Tibial artery (tissue), 4 donors: Measurements from ENCODE around the gene PTCH1.

Experiments used
- DNase-seq, 2 donors: peaks; one replicate each; pipeline ENCODE4 v3.0.0-alpha.2; 2019
- H3K27ac ChIP-seq, 2 donors: fragments of 200-600 bp; sonication (generic) in 1 of 2; 1 replicate in 1 of 2; 2 replicates in 1 of 2; pipeline ENCODE4 v1.5.1; 2018 to 2019; ENCODE audit warnings: mild to moderate bottlenecking in 1 of 2
- H3K27me3 ChIP-seq, 2 donors: fragments of 200-600 bp; sonication (generic) in 1 of 2; one replicate each; pipeline versions ENCODE4 v1.5.1 to v1.6.0; 2016 to 2019
- H3K36me3 ChIP-seq, 3 donors: fragments of 200-600 bp; sonication (generic) in 2 of 3; one replicate each; pipeline ENCODE4 v1.5.1; 2016 to 2019; ENCODE audit warnings: mild to moderate bottlenecking in 2 of 3
- H3K4me1 ChIP-seq, 4 donors: fragments of 200-600 bp; sonication (generic) in 2 of 4; 1 replicate in 3 of 4; 2 replicates in 1 of 4; pipeline ENCODE4 v1.5.1; 2016 to 2019
- H3K4me3 ChIP-seq, 2 donors: fragments of 200-600 bp; sonication (generic) in 1 of 2; 1 replicate in 1 of 2; 2 replicates in 1 of 2; pipeline ENCODE4 v1.5.1; 2018 to 2019; ENCODE audit warnings: mild to moderate bottlenecking in 2 of 2
- H3K9me3 ChIP-seq, 3 donors: fragments of 200-600 bp; sonication (generic) in 1 of 3; one replicate each; pipeline ENCODE4 v1.5.1; 2016 to 2019
- CTCF ChIP-seq, 2 experiments: fragments of 200-600 bp in 1 of 2; fragments of 450-650 bp in 1 of 2; IDR thresholded peaks; one replicate each; pipeline ENCODE4 v1.5.1; 2017 to 2019; ENCODE audit warnings: antibody characterized with exemption in 2 of 2, mild to moderate bottlenecking in 1 of 2, moderate library complexity in 1 of 2
- intact Hi-C: fragments of 100-400 bp; cut with DNase I; formaldehyde crosslinking; loops from one replicate; pipeline ENCODE4 v1.15.0; 2023; ENCODE audit warnings: low total_unique reads

PTCH1 gene

GRCh38 chr9:95508968-95509850 is 7.6 kb downstream of the PTCH1 start:
- TF ChIP-seq CTCF (IDR thresholded peaks at IDR 0.05): no peak
- Histone ChIP-seq H3K27ac (peak overlapping the region; percentile 92 to 97), H3K27me3 (no peaks in the 10 kb centered on the region), H3K4me3 (peak overlapping the region; percentile 75 to 92), H3K9me3 (no peaks in the 10 kb centered on the region), H3K4me1 (peaks cover 0 to 26% (median 14%) of the 10 kb centered on the region in 4 donors), H3K36me3 (no peaks in the 10 kb centered on the region)
- intact Hi-C loops: no loop called here
- DNase-seq: peak; percentile 87 to 94

DNA sequence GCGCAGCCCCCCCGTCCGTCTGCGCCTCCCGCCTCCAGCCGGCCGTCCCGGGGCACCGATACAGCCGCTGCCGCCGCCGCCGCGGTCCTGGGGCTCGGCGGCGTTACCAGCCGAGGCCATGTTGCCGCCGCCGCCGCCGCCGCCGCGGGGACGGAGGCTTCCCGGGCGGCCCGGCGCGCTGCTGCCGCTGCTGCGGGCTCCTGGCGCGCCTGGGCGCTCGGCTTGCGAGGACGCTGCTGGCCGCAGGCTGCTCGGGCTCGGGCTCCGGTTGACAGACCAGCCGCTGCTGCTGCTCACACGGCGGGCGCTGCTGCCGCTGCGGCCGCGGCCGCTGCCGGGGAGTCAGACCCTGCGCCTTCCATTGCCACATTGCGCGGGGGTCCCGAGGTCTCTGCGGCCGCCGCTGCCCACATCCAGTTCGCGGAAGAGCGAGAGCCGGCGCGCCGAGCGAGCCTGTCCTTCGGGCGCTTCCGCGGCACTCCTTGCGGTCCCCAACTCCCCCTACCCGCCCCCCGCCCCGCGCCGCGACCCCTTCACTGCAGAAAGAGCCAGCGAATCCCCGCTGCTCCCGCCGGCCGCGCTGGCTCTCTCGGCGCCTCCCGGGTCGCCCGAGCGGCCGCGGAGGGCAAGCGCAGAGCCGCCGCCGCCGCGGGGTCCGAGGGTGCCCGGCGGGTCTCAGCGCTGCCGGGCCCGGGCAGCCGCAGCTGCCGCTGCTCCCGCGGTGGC is 8.4 kb downstream of the PTCH1 start:
- TF ChIP-seq CTCF (IDR thresholded peaks at IDR 0.05): no peak
- H3K27me3 ChIP-seq: no peaks in the 10 kb centered on the region
- H3K27ac ChIP-seq: peak overlapping the region; percentile 92 to 97
- intact Hi-C loops: no loop called here
- no peak for DNase-seq
- H3K36me3 ChIP-seq: no peaks in the 10 kb centered on the region
- peak overlapping the region; percentile 75 to 92 for H3K4me3 ChIP-seq
- peaks cover 0 to 29% (median 15%) of the 10 kb centered on the region in 4 donors for H3K4me1 ChIP-seq
- no peaks in the 10 kb centered on the region for H3K9me3 ChIP-seq

DNA sequence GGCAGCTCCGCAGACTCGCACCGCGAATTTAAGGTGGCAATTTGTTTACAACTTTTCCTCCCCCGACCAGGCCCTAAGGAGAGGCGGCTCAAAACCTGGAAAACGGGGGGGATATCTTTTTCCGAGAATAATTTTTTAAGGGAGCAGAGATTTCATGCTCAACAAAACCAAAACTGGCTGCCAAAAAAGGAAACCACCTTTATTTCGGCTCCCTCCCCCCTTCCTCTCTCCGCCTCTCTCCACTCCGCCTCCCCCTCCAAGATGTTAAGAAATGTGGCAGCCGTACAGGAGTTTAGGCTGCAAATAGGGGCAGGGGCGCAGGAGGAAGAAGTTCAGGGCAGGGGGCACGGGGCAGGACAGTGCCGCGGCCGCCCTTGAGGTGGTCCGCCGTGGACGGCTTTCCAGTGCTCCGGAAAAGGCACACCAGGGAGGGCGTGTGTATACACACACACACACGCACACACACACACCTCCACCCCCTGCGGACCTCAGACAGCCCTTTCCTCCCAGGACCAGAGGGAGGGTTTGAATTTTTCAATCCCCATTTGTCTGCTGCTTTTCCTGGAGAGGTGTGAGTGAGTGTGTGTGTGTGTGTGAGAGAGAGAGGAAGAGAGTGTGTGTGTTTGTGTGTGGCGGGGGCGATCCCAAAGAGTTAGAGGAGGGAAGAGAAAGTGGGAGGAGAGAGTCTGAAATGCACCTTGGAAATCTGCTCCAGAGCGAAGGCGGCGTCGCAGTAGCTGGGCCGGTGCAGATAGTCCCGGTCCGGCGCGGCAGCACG is 9.1 kb downstream of the PTCH1 start:
- peak; percentile 64 to 80 for DNase-seq

DNA sequence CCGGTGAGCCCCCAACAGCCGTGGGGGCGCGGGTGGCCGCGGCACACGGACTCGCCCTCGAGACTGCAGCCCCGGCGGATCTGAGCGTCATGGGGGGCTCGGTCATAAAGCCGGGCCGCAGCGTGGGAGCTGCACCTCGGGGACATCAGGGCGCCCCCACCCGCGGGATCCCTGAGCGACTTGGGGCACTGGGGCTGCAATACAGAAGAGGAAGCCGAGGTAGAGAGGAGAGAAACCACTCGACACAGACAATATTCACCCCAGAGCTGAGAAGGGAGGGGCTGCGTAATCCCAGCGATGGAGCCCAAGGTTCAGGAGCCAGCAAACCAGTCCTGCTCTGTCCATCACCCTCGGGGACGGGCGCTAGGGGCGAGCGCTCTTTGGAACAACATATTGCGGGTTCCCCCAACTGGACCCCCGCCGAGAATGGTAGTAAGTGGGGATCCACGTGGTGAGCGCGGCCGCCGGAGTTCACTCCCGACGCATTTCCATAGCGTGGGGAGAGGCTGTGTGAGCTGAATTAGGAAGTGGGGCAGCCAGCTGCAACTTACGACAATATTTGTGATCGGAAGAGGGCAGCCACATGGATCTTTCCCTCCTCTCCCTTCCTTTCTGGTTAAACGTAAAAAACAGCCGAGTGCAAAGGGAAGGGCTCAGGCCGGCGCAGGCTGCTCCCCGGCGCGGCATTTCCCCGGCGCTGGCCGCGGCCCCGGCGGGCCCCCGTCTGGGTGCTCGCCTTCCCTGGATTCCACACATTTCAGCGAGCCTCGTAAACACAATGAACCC is 9.9 kb downstream of the PTCH1 start:
- no peak for TF ChIP-seq CTCF (IDR thresholded peaks at IDR 0.05)
- peak overlapping the region; percentile 92 to 97 for H3K27ac ChIP-seq
- H3K36me3 ChIP-seq: no peaks in the 10 kb centered on the region
- no peaks in the 10 kb centered on the region for H3K9me3 ChIP-seq
- peak; percentile 46 to 79 for DNase-seq
- peak overlapping the region; percentile 75 to 92 for H3K4me3 ChIP-seq
- peaks cover 0 to 27% (median 13%) of the 10 kb centered on the region in 4 donors for H3K4me1 ChIP-seq
- H3K27me3 ChIP-seq: no peaks in the 10 kb centered on the region
- intact Hi-C loops: no loop called here

More for the DNA sequence above, 9.1 kb downstream of the PTCH1 start:
- peak overlapping the region; percentile 75 to 92 for H3K4me3 ChIP-seq
- H3K9me3 ChIP-seq: no peaks in the 10 kb centered on the region
- intact Hi-C loops: no loop called here
- peaks cover 0 to 29% (median 15%) of the 10 kb centered on the region in 4 donors for H3K4me1 ChIP-seq
- H3K36me3 ChIP-seq: no peaks in the 10 kb centered on the region
- TF ChIP-seq CTCF (IDR thresholded peaks at IDR 0.05): no peak
- no peaks in the 10 kb centered on the region for H3K27me3 ChIP-seq
- peak overlapping the region; percentile 92 to 97 for H3K27ac ChIP-seq

GRCh38 chr9:95506428-95506677 is 10.4 kb downstream of the PTCH1 start:
- intact Hi-C loops: no loop called here
- peak overlapping the region; percentile 75 to 92 for H3K4me3 ChIP-seq
- H3K9me3 ChIP-seq: no peaks in the 10 kb centered on the region
- H3K36me3 ChIP-seq: no peaks in the 10 kb centered on the region
- H3K27me3 ChIP-seq: no peaks in the 10 kb centered on the region
- DNase-seq: no peak
- TF ChIP-seq CTCF (IDR thresholded peaks at IDR 0.05): no peak
- H3K4me1 ChIP-seq: peaks cover 0 to 24% (median 11%) of the 10 kb centered on the region in 4 donors
- H3K27ac ChIP-seq: peak overlapping the region; percentile 92 to 97
